ENCODE results near the gene PDE1A. TPM values are rescaled to one million over a fixed set of nuclear protein-coding genes. Genes with fewer than 3 reads are reported as not detected.

The PDE1A gene
- total RNA-seq, 1 donor from 2014 or later: 6.5 TPM

DNA sequence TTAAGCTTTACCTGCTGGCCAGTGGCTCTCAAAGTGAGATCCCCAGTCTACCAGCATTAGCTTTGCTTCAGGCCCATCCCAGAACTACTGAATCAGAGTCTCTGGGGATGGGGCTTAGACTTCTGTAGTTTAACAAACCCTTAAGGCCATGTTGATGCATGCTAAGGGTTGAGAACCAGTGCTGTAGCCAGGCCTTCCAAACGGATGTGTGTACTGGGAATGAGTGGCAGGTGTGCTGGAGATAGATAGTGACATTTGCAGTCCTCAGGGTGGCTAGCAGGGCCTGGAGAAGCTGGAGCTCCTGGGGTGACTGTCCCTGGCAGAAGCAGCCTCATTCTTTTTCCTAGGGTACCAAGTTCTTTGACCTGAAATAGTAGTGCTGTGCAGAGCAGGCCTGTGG is 292.6 kb downstream of the PDE1A start:
- no peak for DNase-seq (ENCODE audit: low spot score)

DNA sequence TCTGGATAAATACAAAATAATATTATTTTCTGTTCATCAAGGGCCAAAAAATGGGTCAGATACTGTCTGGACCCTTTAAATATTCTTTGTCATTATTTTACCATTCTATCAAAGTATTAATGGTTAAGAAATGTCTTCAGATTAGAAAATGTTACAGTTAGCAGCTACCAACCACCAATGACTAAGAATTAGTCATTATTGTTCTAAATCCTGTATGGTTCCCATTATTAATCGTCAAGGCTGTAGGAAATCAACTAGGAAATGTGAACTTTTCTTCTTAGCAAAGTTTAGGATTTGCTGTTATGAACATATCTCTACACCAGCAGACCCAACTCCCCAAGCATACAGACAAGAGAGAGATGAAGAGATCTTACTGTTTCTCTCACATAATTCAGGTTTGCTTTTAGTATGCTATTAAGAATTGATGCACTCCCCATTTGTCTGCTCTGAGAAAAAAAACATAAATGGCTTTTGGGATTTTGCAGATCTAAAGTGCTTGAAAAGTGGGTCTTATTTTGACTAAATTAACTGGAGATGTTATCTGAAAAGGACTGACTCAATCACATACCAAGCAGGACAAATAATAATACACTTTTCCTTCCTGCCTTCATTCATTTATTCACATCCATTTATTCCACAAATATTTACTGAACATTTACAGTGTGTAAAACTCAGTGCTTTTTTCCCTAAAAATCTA is 293.5 kb downstream of the PDE1A start:
- DNase-seq (ENCODE audit: low spot score): no peak

DNA sequence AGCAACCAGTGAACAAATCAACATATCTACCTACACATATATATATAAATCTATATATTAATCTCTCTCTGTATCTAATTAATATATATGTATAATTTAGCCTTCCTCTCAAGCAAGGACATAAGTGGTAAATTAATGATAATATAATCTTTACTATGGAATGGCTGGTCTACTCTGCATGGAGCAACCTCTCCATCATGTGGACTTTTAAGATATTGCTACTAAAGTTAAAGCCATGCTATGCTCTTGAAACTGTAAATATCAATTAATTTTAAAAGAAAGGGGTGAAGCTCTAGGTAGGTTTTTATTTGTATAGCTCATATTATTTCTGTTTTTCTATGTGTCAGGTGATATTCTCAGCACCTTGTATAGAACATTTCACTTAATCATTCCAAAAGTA is 294.2 kb downstream of the PDE1A start:
- DNase-seq (ENCODE audit: low spot score): no peak

GRCh38 chr2:182128821-182129707 is 297.8 kb downstream of the PDE1A start:
- no peak for DNase-seq (ENCODE audit: low spot score)

GRCh38 chr2:182117196-182117595 is 309.6 kb downstream of the PDE1A start:
- no peak for DNase-seq (ENCODE audit: low spot score)

- no peak for DNase-seq (ENCODE audit: low spot score)
These were observed 310.1 kb downstream of the PDE1A start for GRCh38 chr2:182116774-182117173.

- no peak for DNase-seq (ENCODE audit: low spot score)
These were observed 311.6 kb downstream of the PDE1A start for GRCh38 chr2:182115258-182115657.

DNA sequence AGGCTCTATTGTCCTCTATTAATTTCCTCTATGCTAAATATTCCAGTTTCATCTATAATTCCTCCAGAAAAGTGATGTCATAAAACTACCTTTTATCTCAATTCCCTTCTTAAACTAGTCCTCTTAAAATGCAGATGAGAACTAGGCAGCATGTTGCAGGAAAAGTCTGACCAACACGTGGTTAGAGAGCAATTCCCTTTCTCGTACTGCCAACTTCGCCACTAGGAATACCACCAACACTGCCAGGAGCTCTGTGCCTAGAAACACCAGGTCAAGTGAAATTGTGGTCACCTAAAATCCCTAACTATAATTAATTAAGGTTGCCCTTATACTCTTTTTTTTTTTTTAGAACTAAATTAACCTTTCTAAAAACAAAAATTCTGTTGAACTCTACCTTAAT is 313.5 kb downstream of the PDE1A start:
- no peak for DNase-seq (ENCODE audit: low spot score)

DNA sequence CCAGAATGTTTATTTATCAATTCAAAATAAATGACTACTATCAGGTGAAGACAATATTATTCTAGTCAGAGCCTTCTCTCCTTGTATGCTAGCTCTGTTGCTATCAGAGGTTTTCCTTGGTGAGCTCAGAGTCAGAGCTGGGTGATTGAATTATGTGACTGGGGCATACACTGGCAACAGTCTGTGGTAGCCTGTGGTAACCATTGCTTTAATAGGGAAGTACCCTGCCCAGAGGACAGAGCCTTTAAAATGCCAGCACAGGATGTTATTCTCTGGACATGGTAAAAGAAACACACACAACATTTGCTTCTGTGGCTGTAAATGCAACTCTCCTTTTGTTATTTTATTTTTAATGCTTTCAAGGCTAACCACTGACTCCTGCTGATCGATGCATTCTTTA is 316.5 kb downstream of the PDE1A start:
- DNase-seq (ENCODE audit: low spot score): no peak

- DNase-seq (ENCODE audit: low spot score): peak; percentile 27
These were observed 323.3 kb downstream of the PDE1A start for GRCh38 chr2:182103526-182103925.

DNA sequence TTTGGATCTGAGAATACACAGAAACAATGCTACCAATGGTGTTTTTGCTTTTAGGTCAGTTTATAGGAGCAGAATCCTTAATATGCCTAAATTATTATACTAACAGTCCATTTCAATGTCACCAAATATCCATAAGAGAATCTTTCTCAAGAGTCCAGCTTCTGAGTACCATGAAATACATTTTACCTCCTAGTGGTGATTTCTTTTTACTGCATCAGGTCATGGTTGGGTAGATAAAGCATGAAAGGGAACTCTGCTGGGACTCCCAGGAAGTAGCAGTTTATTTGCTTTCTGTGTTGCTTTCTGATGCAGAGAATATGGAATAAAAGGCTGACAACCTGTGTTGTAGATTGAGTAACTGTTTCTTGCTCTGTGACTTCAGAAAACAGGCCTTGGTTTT is 325.6 kb downstream of the PDE1A start:
- no peak for DNase-seq (ENCODE audit: low spot score)

GRCh38 chr2:182098648-182099047 is 328.2 kb downstream of the PDE1A start:
- no peak for DNase-seq (ENCODE audit: low spot score)

DNA sequence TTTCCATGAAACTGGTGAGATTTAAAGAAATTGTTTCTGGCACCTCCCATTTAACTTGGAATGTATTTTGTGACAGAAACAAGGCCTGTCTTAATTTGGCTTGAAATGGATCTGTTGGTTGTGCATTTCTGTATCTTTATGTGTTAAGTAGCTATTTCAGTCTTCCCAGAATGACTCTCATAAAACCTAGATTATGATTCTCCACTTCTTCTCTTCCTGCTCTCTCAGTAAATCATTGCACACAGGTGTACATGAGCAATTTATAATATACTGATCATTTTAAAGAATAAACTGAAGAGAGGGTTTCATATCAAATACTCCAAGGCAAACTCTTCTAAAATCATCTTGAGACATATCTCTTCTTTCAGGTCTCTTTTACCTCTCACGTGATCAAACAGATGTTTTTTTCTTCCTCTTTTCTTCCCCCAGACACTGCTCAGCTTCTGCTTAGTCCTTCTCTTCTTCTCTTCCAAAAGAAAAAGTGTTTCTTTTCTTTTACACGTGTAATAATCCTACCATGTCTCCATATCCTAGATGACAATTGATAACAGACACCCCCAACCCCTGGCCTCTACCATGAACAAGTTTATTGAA is 329.2 kb downstream of the PDE1A start:
- no peak for DNase-seq (ENCODE audit: low spot score)

- DNase-seq (ENCODE audit: low spot score): no peak
These were observed 336.4 kb downstream of the PDE1A start for GRCh38 chr2:182090486-182090885.
